ENCODE measurements around the gene NNAT. TPM values are rescaled to one million over a fixed set of nuclear protein-coding genes. Genes with fewer than 3 reads are reported as not detected.

Gene NNAT
- total RNA-seq, 1 experiment from 2014 or later: 43.1 TPM

- Histone ChIP-seq H3K4ac (ENCODE audit: low read depth, low read length) (no peak overlapping the region; the same call in 1 of the 2 replicates), H3K4me1 (ENCODE audit: insufficient read depth, low read length) (peaks cover 12% of the 10 kb centered on the region), H3K9me3 (ENCODE audit: control insufficient read depth, low read depth, low read length) (no peaks in the 10 kb centered on the region), H3T11ph (ENCODE audit: low read length) (no peak overlapping the region), H4K8ac (replicated peaks; ENCODE audit: insufficient read length, low read depth, low read length) (no peak overlapping the region), H3K79me2 (ENCODE audit: insufficient read depth, low read length) (peaks cover 24% of the 10 kb centered on the region; the same call in 1 of the 2 replicates), H2BK12ac (ENCODE audit: insufficient read length, low read depth, low read length) (no peak overlapping the region), H4K5ac (ENCODE audit: insufficient read length, low read depth, low read length) (no peak overlapping the region), H2AK5ac (ENCODE audit: insufficient read length, low read length) (no peak overlapping the region), H3K79me1 (ENCODE audit: insufficient read depth, low read depth, low read length, poor library complexity, severe bottlenecking) (peaks cover 12% of the 10 kb centered on the region), H2BK15ac (ENCODE audit: low read depth, low read length) (no peak overlapping the region), H3K27ac (ENCODE audit: insufficient read length, low read depth, low read length) (no peak overlapping the region), H2BK120ac (ENCODE audit: low read depth, low read length, poor library complexity, severe bottlenecking) (no peak overlapping the region), H4K91ac (ENCODE audit: insufficient read length, low read depth, low read length) (no peak overlapping the region), H3K23me2 (ENCODE audit: insufficient read length, low read depth, low read length, poor library complexity, severe bottlenecking) (peaks cover 8% of the 10 kb centered on the region), H2AFZ (ENCODE audit: low read length) (no peak overlapping the region), H3K9ac (ENCODE audit: extremely low read depth, insufficient read length, low read length) (peak overlapping the region; percentile 87), H3K56ac (ENCODE audit: insufficient read length, low read depth, low read length) (no peak overlapping the region), H3K14ac (ENCODE audit: insufficient read depth, low read length) (0 out of 2 replicates have a peak overlapping the region, but pooled peaks have one; percentile 51), H2BK5ac (ENCODE audit: insufficient read length, low read length) (no peak overlapping the region), H2BK20ac (ENCODE audit: low read depth, low read length, poor library complexity, severe bottlenecking) (no peak overlapping the region), H4K20me1 (ENCODE audit: control insufficient read depth, insufficient read depth, insufficient read length) (no peaks in the 10 kb centered on the region), H3K18ac (ENCODE audit: insufficient read length, low read depth, low read length) (peak overlapping the region; percentile 61), H3K27me3 (ENCODE audit: insufficient read depth, low read length) (no peaks in the 10 kb centered on the region), H3K4me2 (ENCODE audit: insufficient read depth, insufficient read length, low read length) (peak overlapping the region; percentile 85), H3K23ac (ENCODE audit: insufficient read length, low read depth, low read length) (no peak overlapping the region)
- no peak for DNase-seq
- no CpG with 5 or more reads among the region's 10 CpGs for WGBS (ENCODE audit: extremely low coverage, insufficient read length, low lambda C conversion rate)
- peak overlapping the region; percentile 90 to 96 for H3K4me3 Mint-ChIP-seq
- H3K27ac Mint-ChIP-seq: peak overlapping the region in 2 of 3 experiments; percentile 100; a peak in 6 of 7 replicates
- no peaks in the 10 kb centered on the region; the same call in 1 of the 2 replicates for H3K27me3 Mint-ChIP-seq (ENCODE audit: low read depth)
- H3K36me3 Mint-ChIP-seq (ENCODE audit: insufficient read depth in 1 of 3, low read depth in 3 of 3): peaks cover 9 to 15% (median 9%) of the 10 kb centered on the region in 3 experiments; a peak in 5 of 7 replicates
- H3K9me3 Mint-ChIP-seq: no peaks in the 10 kb centered on the region
- peaks cover 42 to 49% of the 10 kb centered on the region in 2 experiments for H3K4me1 Mint-ChIP-seq
- no peak for TF ChIP-seq CTCF (conservative IDR thresholded peaks at IDR 0.05)
Measured at GRCh38 chr20:37528446-37529213, 7.6 kb downstream of the NNAT start.
